ENCODE measurements around the gene SLC2A4. TPM values are rescaled to one million over a fixed set of nuclear protein-coding genes. Genes with fewer than 3 reads are reported as not detected.
"Not testable (repeated sequence)": the region's sequence is repeated elsewhere in the genome, so short reads cannot be mapped to it uniquely, and the experiment has no call there.

Gene SLC2A4
- total and polyA plus RNA-seq, 3 experiments from 2014 or later = 0.18 to 0.24 TPM; not detected in 1

DNA sequence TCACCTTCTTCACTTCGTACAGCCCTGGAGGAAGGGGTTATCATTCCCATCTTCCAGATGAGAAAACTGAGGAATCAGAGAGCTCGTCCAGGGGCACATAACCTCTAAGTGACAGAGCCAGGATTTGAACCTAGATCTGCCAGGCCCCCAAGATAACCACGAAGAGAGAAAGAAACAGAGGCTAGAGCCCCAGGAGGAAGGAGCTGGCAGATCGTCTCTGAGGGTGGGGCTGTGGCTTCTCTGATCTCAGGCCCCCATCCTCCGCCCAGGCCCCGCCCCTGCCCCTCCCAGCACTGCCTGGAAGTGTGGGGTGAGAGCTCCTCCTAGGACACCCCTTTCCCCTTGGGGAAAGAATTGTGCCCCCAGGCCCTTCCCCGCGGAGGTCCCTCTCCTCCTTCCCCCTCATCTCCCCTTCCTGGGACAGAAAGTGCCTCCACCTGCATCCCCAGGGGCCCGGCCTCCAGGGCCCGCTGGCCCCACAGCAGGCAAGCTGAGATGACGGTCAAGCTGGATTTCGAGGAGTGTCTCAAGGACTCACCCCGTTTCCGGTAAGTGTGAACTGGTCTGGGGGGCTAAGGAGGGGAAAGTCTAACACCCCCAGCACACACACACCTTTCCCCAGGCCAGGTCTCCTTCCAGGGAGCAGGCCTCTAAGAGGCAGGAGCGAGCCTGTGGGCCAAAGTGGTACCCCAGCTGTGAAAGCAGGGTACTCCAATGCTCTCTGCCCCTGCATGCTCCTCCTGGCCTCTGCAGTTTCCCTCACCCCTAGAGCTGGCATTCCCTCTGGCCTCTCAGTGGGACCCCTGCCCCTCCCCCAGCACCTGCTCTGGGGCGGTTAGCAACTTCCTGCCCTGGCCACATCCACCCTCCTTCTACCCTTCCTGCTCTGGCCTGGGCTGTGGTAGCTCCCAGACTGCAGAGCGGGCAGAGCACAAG, 55.0 kb downstream of the SLC2A4 start, which contains the start of gene ACAP1:
ACAP1 (plus strand) TSS at position 290 of the 936 bp plus-strand sequence; CDS start at position 496, 206 bp downstream.
- H3K36me3 Mint-ChIP-seq = peaks cover 0 to 37% (median 7%) of the 10 kb centered on the region in 3 donors

DNA sequence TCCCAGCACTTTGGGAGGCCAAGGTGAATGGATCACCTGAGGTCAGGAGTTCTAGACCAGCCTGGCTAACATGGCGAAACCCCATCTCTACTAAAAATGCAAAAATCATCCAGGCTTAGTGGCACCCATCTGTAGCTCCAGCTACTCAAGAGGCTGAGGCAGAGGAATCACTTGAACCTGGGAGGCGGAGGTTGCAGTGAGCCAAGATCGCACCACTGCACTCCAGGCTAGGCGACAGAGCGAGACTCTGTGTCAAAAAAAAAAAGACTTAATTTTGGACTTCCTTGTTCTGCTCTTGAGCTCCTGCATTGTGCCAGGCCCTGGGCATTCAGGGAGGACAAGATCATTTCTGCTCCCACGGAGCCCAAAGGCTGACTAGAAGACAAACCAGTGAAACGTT, 56.1 kb downstream of the SLC2A4 start:
- Mint-ChIP-seq H3K36me3 (peaks cover 0 to 47% (median 7%) of the 10 kb centered on the region in 3 donors), H3K4me3 (peak overlapping the region; percentile 88 to 98 (median 93)), H3K27ac (peak overlapping the region; percentile 21 to 98 (median 96)), H3K4me1 (peaks cover 43 to 62% (median 59%) of the 10 kb centered on the region in 3 donors)
- H3K36me3 ChIP-seq (ENCODE audit: insufficient read depth, low read length) = peaks cover 21% of the 10 kb centered on the region
- ChIA-PET POLR2A (interaction anchor here (1.2 to 2.2 kb wide), 9 partner anchors 8 to 223 kb away, joined by 4 to 24 read pairs (median 9); partner anchors contain the start of genes GPS2, SENP3 and TMEM256), CTCF (interaction anchor here (1.0 to 8.9 kb wide), 9 partner anchors 10 to 99 kb away, joined by 3 to 85 read pairs (median 18); partner anchors contain the start of genes NEURL4, TMEM102, TMEM256 and TMEM95)
- not testable (repeated sequence) for H3K27me3 ChIP-seq (ENCODE audit: insufficient read depth, low read length, poor library complexity, severe bottlenecking); H3K9me3 Mint-ChIP-seq; H3K27ac ChIP-seq (ENCODE audit: low read depth, low read length); DNase-seq; H3K9me3 ChIP-seq (ENCODE audit: low read length); H3K27me3 Mint-ChIP-seq
- H3K4me3 ChIP-seq (ENCODE audit: low read length) = peak overlapping the region; percentile 99
- peaks cover 60% of the 10 kb centered on the region for H3K4me1 ChIP-seq (ENCODE audit: insufficient read depth, low read length)

More for the DNA sequence above, 55.0 kb downstream of the SLC2A4 start, which contains the start of gene ACAP1:
- H3K4me1 Mint-ChIP-seq = peaks cover 47 to 68% (median 66%) of the 10 kb centered on the region in 3 donors
- peak within 1 kb of the TSS; percentile 88 to 98 (median 93) for H3K4me3 Mint-ChIP-seq
- H3K9me3 ChIP-seq (ENCODE audit: low read length) = no peaks in the 10 kb centered on the region
- peaks cover 69% of the 10 kb centered on the region for H3K4me1 ChIP-seq (ENCODE audit: insufficient read depth, low read length)
- DNase-seq = peak; percentile 78 to 90 (median 81)
- H3K27ac Mint-ChIP-seq = peak within 1 kb of the TSS; percentile 89 to 98 (median 97)
- ChIA-PET CTCF (interaction anchor here (1.0 to 8.9 kb wide), 14 partner anchors 11 to 351 kb away, joined by 3 to 85 read pairs (median 6); partner anchors contain the start of genes NEURL4, TMEM102, TMEM256 and TMEM95), POLR2A (interaction anchor here (0.7 to 2.2 kb wide), 24 partner anchors 9 to 351 kb away, joined by 3 to 24 read pairs (median 4); partner anchors contain the start of genes GABARAP, GPS2, MPDU1 and POLR2A)
- no peaks in the 10 kb centered on the region for H3K9me3 Mint-ChIP-seq
- H3K4me3 ChIP-seq (ENCODE audit: low read length) = peak within 1 kb of the TSS; percentile 99
- H3K27ac ChIP-seq (ENCODE audit: low read depth, low read length) = peak within 1 kb of the TSS; percentile 74
- no peaks in the 10 kb centered on the region for H3K27me3 ChIP-seq (ENCODE audit: insufficient read depth, low read length, poor library complexity, severe bottlenecking)
- peaks cover 10% of the 10 kb centered on the region for H3K36me3 ChIP-seq (ENCODE audit: insufficient read depth, low read length)
- no peaks in the 10 kb centered on the region for H3K27me3 Mint-ChIP-seq

Other genes starting within 250 kb of the SLC2A4 start
Only the 30 nearest of the 33 such genes appear.
- under 1 TPM; 0.33 to 0.42 TPM for gene CLEC10A, start 201.5 kb upstream of the SLC2A4 start, total RNA-seq
- not detected for gene CLEC10A, start 201.5 kb upstream of the SLC2A4 start, polyA plus RNA-seq
- not detected for gene ASGR2, start 166.9 kb upstream of the SLC2A4 start, total RNA-seq
- gene ASGR2, start 166.9 kb upstream of the SLC2A4 start, polyA plus RNA-seq = not detected
- under 1 TPM; 0.46 to 0.55 TPM for gene ASGR1, start 102.3 kb upstream of the SLC2A4 start, total RNA-seq
- not detected for gene ASGR1, start 102.3 kb upstream of the SLC2A4 start, polyA plus RNA-seq
- 1 to 10 TPM; 3.5 to 4.4 TPM for gene DLG4, start 61.9 kb upstream of the SLC2A4 start, total RNA-seq
- 0.45 TPM for gene DLG4, start 61.9 kb upstream of the SLC2A4 start, polyA plus RNA-seq
- gene ACADVL, start 61.8 kb upstream of the SLC2A4 start, total RNA-seq = 100 to 1,000 TPM; 281 to 288 TPM
- gene ACADVL, start 61.8 kb upstream of the SLC2A4 start, polyA plus RNA-seq = 109 TPM
- 10 to 100 TPM; 61.8 to 65.5 TPM for gene DVL2, start 47.2 kb upstream of the SLC2A4 start, total RNA-seq
- gene DVL2, start 47.2 kb upstream of the SLC2A4 start, polyA plus RNA-seq = 24.0 TPM
- 10 to 100 TPM; 48.0 to 51.9 TPM for gene PHF23, start 42.3 kb upstream of the SLC2A4 start, total RNA-seq
- gene PHF23, start 42.3 kb upstream of the SLC2A4 start, polyA plus RNA-seq = 25.8 TPM
- 100 to 1,000 TPM; 156 to 165 TPM for gene GABARAP, start 39.3 kb upstream of the SLC2A4 start, total RNA-seq
- gene GABARAP, start 39.3 kb upstream of the SLC2A4 start, polyA plus RNA-seq = 914 TPM
- 100 to 1,000 TPM; 224 to 240 TPM for gene CTDNEP1, start 30.0 kb upstream of the SLC2A4 start, total RNA-seq
- 57.1 TPM for gene CTDNEP1, start 30.0 kb upstream of the SLC2A4 start, polyA plus RNA-seq
- 100 to 1,000 TPM; 106 to 111 TPM for gene ELP5, start 29.5 kb upstream of the SLC2A4 start, total RNA-seq
- gene ELP5, start 29.5 kb upstream of the SLC2A4 start, polyA plus RNA-seq = 84.8 TPM
- 1 to 10 TPM in 1 of 2 experiments, under 1 TPM in 1; 0.63 to 1.1 TPM for gene CLDN7, start 19.2 kb upstream of the SLC2A4 start, total RNA-seq
- gene CLDN7, start 19.2 kb upstream of the SLC2A4 start, polyA plus RNA-seq = 2.1 TPM
- under 1 TPM; 0.07 to 0.26 TPM for gene YBX2, start 12.9 kb downstream of the SLC2A4 start, total RNA-seq
- not detected for gene YBX2, start 12.9 kb downstream of the SLC2A4 start, polyA plus RNA-seq
- gene EIF5A, start 25.9 kb downstream of the SLC2A4 start, total RNA-seq = 1,000 to 10,000 TPM; 1,533 to 1,595 TPM
- 230 TPM for gene EIF5A, start 25.9 kb downstream of the SLC2A4 start, polyA plus RNA-seq
- 10 to 100 TPM; 81.1 to 85.2 TPM for gene GPS2, start 33.6 kb downstream of the SLC2A4 start, total RNA-seq
- gene GPS2, start 33.6 kb downstream of the SLC2A4 start, polyA plus RNA-seq = 116 TPM
- 10 to 100 TPM; 60.1 to 60.7 TPM for gene NEURL4, start 47.6 kb downstream of the SLC2A4 start, total RNA-seq
- 2.7 TPM for gene NEURL4, start 47.6 kb downstream of the SLC2A4 start, polyA plus RNA-seq
- gene ACAP1, start 54.8 kb downstream of the SLC2A4 start, total RNA-seq = 100 to 1,000 TPM; 216 to 225 TPM
- 274 TPM for gene ACAP1, start 54.8 kb downstream of the SLC2A4 start, polyA plus RNA-seq
- 1 to 10 TPM; 4.6 to 5.1 TPM for gene KCTD11, start 70.4 kb downstream of the SLC2A4 start, total RNA-seq
- 1.9 TPM for gene KCTD11, start 70.4 kb downstream of the SLC2A4 start, polyA plus RNA-seq
- not detected for gene TMEM95, start 73.4 kb downstream of the SLC2A4 start, total RNA-seq
- gene TMEM95, start 73.4 kb downstream of the SLC2A4 start, polyA plus RNA-seq = not detected
- 1 to 10 TPM; 4.4 to 5.8 TPM for gene TNK1, start 99.4 kb downstream of the SLC2A4 start, total RNA-seq
- 3.1 TPM for gene TNK1, start 99.4 kb downstream of the SLC2A4 start, polyA plus RNA-seq
- 10 to 100 TPM; 79.1 to 81.6 TPM for gene PLSCR3, start 112.8 kb downstream of the SLC2A4 start, total RNA-seq
- gene PLSCR3, start 112.8 kb downstream of the SLC2A4 start, polyA plus RNA-seq = 152 TPM
- 10 to 100 TPM; 45.4 to 51.4 TPM for gene TMEM256, start 122.4 kb downstream of the SLC2A4 start, total RNA-seq
- gene TMEM256, start 122.4 kb downstream of the SLC2A4 start, polyA plus RNA-seq = 62.4 TPM
- 1 to 10 TPM; 5.6 to 6.6 TPM for gene NLGN2, start 126.1 kb downstream of the SLC2A4 start, total RNA-seq
- 0.06 TPM for gene NLGN2, start 126.1 kb downstream of the SLC2A4 start, polyA plus RNA-seq
- not detected for gene SPEM1, start 138.6 kb downstream of the SLC2A4 start, total RNA-seq
- gene SPEM1, start 138.6 kb downstream of the SLC2A4 start, polyA plus RNA-seq = not detected
- not detected for gene SPEM2, start 143.9 kb downstream of the SLC2A4 start, total RNA-seq
- gene SPEM2, start 143.9 kb downstream of the SLC2A4 start, polyA plus RNA-seq = not detected
- gene SPEM3, start 147.1 kb downstream of the SLC2A4 start, total RNA-seq = not detected
- not detected for gene SPEM3, start 147.1 kb downstream of the SLC2A4 start, polyA plus RNA-seq
- gene TMEM102, start 153.7 kb downstream of the SLC2A4 start, total RNA-seq = 10 to 100 TPM; 11.1 to 11.9 TPM
- gene TMEM102, start 153.7 kb downstream of the SLC2A4 start, polyA plus RNA-seq = 23.3 TPM
- 1 to 10 TPM in 1 of 2 experiments, under 1 TPM in 1; 0.85 to 1.1 TPM for gene FGF11, start 157.8 kb downstream of the SLC2A4 start, total RNA-seq
- 0.12 TPM for gene FGF11, start 157.8 kb downstream of the SLC2A4 start, polyA plus RNA-seq
- gene CHRNB1, start 163.3 kb downstream of the SLC2A4 start, total RNA-seq = 1 to 10 TPM; 6.0 to 6.3 TPM
- 24.7 TPM for gene CHRNB1, start 163.3 kb downstream of the SLC2A4 start, polyA plus RNA-seq
- gene ZBTB4, start 197.9 kb downstream of the SLC2A4 start, total RNA-seq = 10 to 100 TPM; 22.8 to 23.1 TPM
- 24.1 TPM for gene ZBTB4, start 197.9 kb downstream of the SLC2A4 start, polyA plus RNA-seq
- not detected for gene SLC35G6, start 199.7 kb downstream of the SLC2A4 start, total RNA-seq
- 0.12 TPM for gene SLC35G6, start 199.7 kb downstream of the SLC2A4 start, polyA plus RNA-seq